Spleen (tissue), 11 donors: ENCODE results near the gene SMIM14. TPM values are rescaled to one million over a fixed set of nuclear protein-coding genes. Genes with fewer than 3 reads are reported as not detected.
"Not testable (repeated sequence)": the region's sequence is repeated elsewhere in the genome, so short reads cannot be mapped to it uniquely, and the experiment has no call there.

Experiments used
- DNase-seq: peaks from one replicate; pipeline ENCODE4 v3.0.0-alpha.2; 2020
- H3K27ac ChIP-seq, 8 donors: fragments of 200-600 bp; sonication (generic) in 7 of 8; 1 replicate in 4 of 8; 2 replicates in 4 of 8; pipeline versions ENCODE4 v1.5.0 to v1.8.0; 2016 to 2021; ENCODE audit warnings: inconsistent platforms in 4 of 8, mild to moderate bottlenecking in 4 of 8, moderate library complexity in 1 of 8
- H3K27me3 ChIP-seq, 7 donors: fragments of 200-600 bp; sonication (generic) in 6 of 7; replicated peaks in 1 of 7; 1 replicate in 4 of 7; 2 replicates in 3 of 7; pipeline versions ENCODE4 v1.5.0 to v1.8.0; 2016 to 2021; ENCODE audit warnings: inconsistent platforms in 3 of 7, mild to moderate bottlenecking in 1 of 7
- H3K36me3 ChIP-seq, 6 donors: fragments of 200-600 bp; sonication (generic) in 5 of 6; 1 replicate in 4 of 6; 2 replicates in 2 of 6; pipeline versions ENCODE4 v1.5.0 to v1.8.0; 2016 to 2021; ENCODE audit warnings: inconsistent platforms in 2 of 6
- H3K4me1 ChIP-seq, 6 donors: fragments of 200-600 bp; sonication (generic) in 5 of 6; 1 replicate in 3 of 6; 2 replicates in 3 of 6; pipeline versions ENCODE4 v1.5.0 to v1.8.0; 2016 to 2021; ENCODE audit warnings: inconsistent platforms in 3 of 6
- H3K4me3 ChIP-seq, 8 donors: fragments of 200-600 bp; sonication (generic) in 7 of 8; 1 replicate in 4 of 8; 2 replicates in 4 of 8; pipeline versions ENCODE4 v1.5.0 to v1.8.0; 2016 to 2021; ENCODE audit warnings: inconsistent platforms in 4 of 8, mild to moderate bottlenecking in 4 of 8, moderate library complexity in 2 of 8
- H3K9me3 ChIP-seq, 8 donors: fragments of 200-600 bp; sonication (generic) in 7 of 8; 1 replicate in 4 of 8; 2 replicates in 4 of 8; pipeline versions ENCODE4 v1.5.0 to v1.8.0; 2016 to 2021; ENCODE audit warnings: inconsistent platforms in 4 of 8
- POLR2A ChIP-seq, 3 donors: fragments of 450-650 bp; IDR thresholded peaks; one replicate each; pipeline ENCODE4 v1.5.1; 2017; ENCODE audit warnings: antibody characterized with exemption in 3 of 3, mild to moderate bottlenecking in 1 of 3
- POLR2AphosphoS5 ChIP-seq, 3 donors: sonication (generic); formaldehyde crosslinking; IDR thresholded peaks; one replicate each; pipeline ENCODE4 v1.5.1; 2017; ENCODE audit warnings: antibody characterized with exemption in 3 of 3
- whole genome bisulfite sequencing, 5 donors: extraction: QIAGEN DNeasy Blood & Tissue Kit in 3 of 5; methylation state at CpG; one replicate each; pipeline versions ENCODE4 v1.1.5 to v1.1.7; 2013 to 2018; 5-methylcytosine and 5-hydroxymethylcytosine counted together
- intact Hi-C: fragments of 100-400 bp; cut with DNase I; formaldehyde crosslinking; loops from one replicate; pipeline ENCODE4 v1.15.0; 2023; ENCODE audit warnings: low total_unique reads
- polyA plus RNA-seq, 3 donors: library from polyadenylated mRNA; stranded (reverse); fragments of 200-250 nt; gene quantifications; one replicate each; pipeline ENCODE4 v1.2.1, GENCODE V29; 2013
- total RNA-seq, 7 donors: library from RNA; depleted of rRNA in 3 of 7; stranded (reverse); fragments of >200 nt in 3 of 7; fragmentation: NEBNext Ultra II Directional in 4 of 7; extraction: Animal tissue kit (Norgen Biotek cat#: 25700) in 4 of 7; gene quantifications; one replicate each; pipeline versions ENCODE4 v1.1.0 to v1.2.1, GENCODE V29; 2016 to 2021
- TF ChIP-seq, protein P1 (sequence below), 11 experiments: fragments of 200-600 bp in 7 of 11; fragments of 450-650 bp in 4 of 11; sonication (generic) in 4 of 11; IDR thresholded peaks in 8 of 11; conservative IDR thresholded peaks in 3 of 11; 1 replicate in 7 of 11; 2 replicates in 4 of 11; pipeline versions ENCODE4 v1.4.0 to v1.8.0; 2016 to 2021; ENCODE audit warnings: antibody characterized with exemption in 11 of 11, inconsistent platforms in 4 of 11, mild to moderate bottlenecking in 1 of 11
- donor health status: healthy with polysubstance abuse.
- donor health status: DM: no; HTN: no; CAD: no; lungs with moderate emphysema.
- donor health status: DM: no; HTN: no; CAD: no.
- donor health status: Bipolar disorder and iron deficiency.
- donor health status: healthy.
- donor health status: DM: no; HTN: no; CAD: no.
- donor health status: DM: yes; HTN: yes; CAD: no.

SMIM14 gene
- total and polyA plus RNA-seq, 10 donors, result 33.4 to 111 (median 64.4) TPM

DNA sequence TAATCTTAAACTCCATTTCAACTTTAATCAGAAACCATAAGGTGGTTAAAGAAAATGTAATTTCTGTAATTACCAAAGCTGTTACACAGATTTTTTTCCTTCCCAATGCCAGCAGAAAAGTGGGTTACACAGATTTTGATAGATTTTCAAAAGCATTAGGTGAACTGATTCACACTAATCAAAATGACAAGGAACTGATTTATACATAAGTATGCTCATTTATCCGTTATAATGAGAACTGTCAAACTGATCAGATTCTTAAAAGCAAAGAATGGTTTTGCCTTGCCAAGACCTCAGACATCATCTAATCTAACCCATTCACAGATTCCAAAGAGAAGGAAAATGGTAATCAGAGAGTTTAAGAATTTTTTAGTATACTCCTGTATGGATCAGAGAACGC is 116.6 kb downstream of the SMIM14 start:
- intact Hi-C loops, result no loop called here
- Histone ChIP-seq H3K27ac (no peak overlapping the region), H3K9me3 (no peaks in the 10 kb centered on the region), H3K4me1 (peaks cover 0 to 15% (median 12%) of the 10 kb centered on the region in 6 donors), H3K4me3 (no peak overlapping the region), H3K36me3 (peaks cover 0 to 38% (median 8%) of the 10 kb centered on the region in 6 donors), H3K27me3 (no peaks in the 10 kb centered on the region)
- DNase-seq, result no peak
- TF ChIP-seq POLR2AphosphoS5 (IDR thresholded peaks at IDR 0.05), result no peak
- TF ChIP-seq, protein P1, sequence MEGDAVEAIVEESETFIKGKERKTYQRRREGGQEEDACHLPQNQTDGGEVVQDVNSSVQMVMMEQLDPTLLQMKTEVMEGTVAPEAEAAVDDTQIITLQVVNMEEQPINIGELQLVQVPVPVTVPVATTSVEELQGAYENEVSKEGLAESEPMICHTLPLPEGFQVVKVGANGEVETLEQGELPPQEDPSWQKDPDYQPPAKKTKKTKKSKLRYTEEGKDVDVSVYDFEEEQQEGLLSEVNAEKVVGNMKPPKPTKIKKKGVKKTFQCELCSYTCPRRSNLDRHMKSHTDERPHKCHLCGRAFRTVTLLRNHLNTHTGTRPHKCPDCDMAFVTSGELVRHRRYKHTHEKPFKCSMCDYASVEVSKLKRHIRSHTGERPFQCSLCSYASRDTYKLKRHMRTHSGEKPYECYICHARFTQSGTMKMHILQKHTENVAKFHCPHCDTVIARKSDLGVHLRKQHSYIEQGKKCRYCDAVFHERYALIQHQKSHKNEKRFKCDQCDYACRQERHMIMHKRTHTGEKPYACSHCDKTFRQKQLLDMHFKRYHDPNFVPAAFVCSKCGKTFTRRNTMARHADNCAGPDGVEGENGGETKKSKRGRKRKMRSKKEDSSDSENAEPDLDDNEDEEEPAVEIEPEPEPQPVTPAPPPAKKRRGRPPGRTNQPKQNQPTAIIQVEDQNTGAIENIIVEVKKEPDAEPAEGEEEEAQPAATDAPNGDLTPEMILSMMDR (IDR thresholded peaks at IDR 0.05 in 8 of 11, conservative IDR thresholded peaks at IDR 0.05 in 3 of 11), result no peak
- TF ChIP-seq POLR2A (IDR thresholded peaks at IDR 0.05), result no peak
- WGBS, 5 donors, result 44 to 97% (median 94%) methylated on average over 2 of the region's 2 CpGs

DNA sequence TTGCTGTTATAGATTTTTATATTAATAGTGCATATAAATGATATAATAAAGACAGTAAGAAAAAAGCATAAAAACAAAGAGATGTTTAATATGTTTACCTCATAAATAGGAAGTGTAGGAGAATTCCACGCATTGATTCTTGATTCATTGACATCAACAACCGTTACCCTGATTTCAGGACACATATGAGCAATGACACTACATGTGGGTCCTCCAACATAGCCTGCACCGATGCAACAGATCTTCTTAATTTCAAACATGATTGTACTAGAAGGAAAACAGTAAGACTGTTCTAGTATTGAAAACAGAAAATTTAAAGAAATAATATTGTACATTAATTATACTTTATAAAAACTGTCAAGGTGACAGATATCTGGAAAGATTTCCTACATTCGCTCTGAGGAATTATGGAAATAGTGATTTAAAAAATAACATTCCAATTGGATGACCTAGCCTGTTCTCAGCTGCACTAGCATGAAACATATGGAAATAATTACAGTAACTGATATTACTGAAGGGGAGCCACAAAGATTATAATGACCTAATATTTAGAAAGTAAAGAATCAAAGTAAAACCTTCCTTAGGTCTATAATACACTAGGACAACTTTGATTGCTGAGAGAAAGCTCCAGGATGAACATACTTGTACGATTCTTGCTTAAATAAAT is 117.3 kb downstream of the SMIM14 start:
- H3K4me3 ChIP-seq, result no peak overlapping the region
- no peak for TF ChIP-seq POLR2AphosphoS5 (IDR thresholded peaks at IDR 0.05)
- TF ChIP-seq, protein P1 (IDR thresholded peaks at IDR 0.05 in 8 of 11, conservative IDR thresholded peaks at IDR 0.05 in 3 of 11), result no peak
- TF ChIP-seq POLR2A (IDR thresholded peaks at IDR 0.05), result no peak
- H3K36me3 ChIP-seq, result peaks cover 0 to 43% (median 11%) of the 10 kb centered on the region in 6 donors
- H3K27ac ChIP-seq, result no peak overlapping the region
- WGBS, 5 donors, result 87 to 93% (median 88%) methylated on average over 5 of the region's 5 CpGs
- no peak for DNase-seq
- intact Hi-C loops, result no loop called here
- no peaks in the 10 kb centered on the region for H3K27me3 ChIP-seq
- H3K9me3 ChIP-seq, result no peaks in the 10 kb centered on the region
- H3K4me1 ChIP-seq, result peaks cover 0 to 9% (median 8%) of the 10 kb centered on the region in 6 donors

DNA sequence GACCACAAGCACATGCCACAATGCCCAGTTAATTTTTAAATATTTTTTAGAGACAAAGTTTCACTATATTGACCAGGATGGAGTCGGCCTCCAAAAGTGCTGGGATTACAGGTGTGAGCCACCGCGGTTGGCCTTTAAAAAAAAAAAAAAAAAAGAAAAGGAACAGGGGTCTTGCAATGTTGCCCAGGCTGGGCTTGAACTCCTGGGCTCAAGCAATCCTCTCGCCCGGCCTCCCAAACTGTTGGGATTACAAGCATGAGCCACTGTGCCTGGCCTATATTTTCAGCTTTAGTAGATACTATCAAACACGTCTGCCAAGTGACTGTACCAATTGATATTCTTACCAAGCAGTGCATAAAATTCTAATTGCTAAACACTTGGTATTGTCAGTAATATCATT is 120.2 kb downstream of the SMIM14 start:
- Histone ChIP-seq H3K4me3 (no peak overlapping the region), H3K4me1 (no peaks in the 10 kb centered on the region), H3K9me3 (no peaks in the 10 kb centered on the region), H3K27ac (no peak overlapping the region), H3K27me3 (no peaks in the 10 kb centered on the region), H3K36me3 (peaks cover 0 to 61% (median 18%) of the 10 kb centered on the region in 6 donors)
- TF ChIP-seq POLR2AphosphoS5 (IDR thresholded peaks at IDR 0.05), result no peak
- TF ChIP-seq, protein P1 (IDR thresholded peaks at IDR 0.05 in 8 of 11, conservative IDR thresholded peaks at IDR 0.05 in 3 of 11), result no peak
- no peak for TF ChIP-seq POLR2A (IDR thresholded peaks at IDR 0.05)
- WGBS, 5 donors, result 87 to 99% (median 94%) methylated on average over 6 of the region's 6 CpGs
- intact Hi-C loops, result no loop called here
- DNase-seq, result no peak

DNA sequence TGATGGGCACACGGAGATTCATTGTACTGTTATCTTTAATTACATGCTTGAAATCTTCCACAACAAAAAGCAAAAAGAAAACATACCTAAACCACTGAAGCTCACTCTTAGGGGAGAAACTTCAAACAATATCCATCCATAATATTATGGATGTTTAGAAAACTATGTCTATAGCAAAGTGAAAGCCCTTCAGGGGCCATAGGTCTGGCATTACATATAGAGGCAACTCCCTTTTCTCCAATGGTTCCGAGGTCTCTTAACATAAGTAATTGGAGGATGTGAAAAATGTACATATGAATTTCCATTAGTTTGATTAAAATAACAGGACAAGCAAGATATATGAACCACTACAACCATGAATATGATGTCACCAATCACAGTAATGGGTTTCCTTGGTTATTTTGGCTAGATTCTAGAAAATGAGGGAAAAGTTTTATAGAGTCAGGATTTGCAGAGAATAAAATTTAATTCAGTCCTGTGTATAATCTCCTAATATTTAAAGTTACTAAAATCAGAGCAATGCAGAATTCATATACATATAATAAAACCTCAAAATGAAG is 122.2 kb downstream of the SMIM14 start:
- H3K36me3 ChIP-seq, result peaks cover 0 to 81% (median 21%) of the 10 kb centered on the region in 6 donors
- H3K4me1 ChIP-seq, result no peaks in the 10 kb centered on the region
- no peak overlapping the region for H3K4me3 ChIP-seq
- no peaks in the 10 kb centered on the region for H3K27me3 ChIP-seq
- no peak overlapping the region for H3K27ac ChIP-seq
- 91 to 96% (median 94%) methylated on average over 2 of the region's 2 CpGs for WGBS, 5 donors
- intact Hi-C loops, result no loop called here
- no peak for DNase-seq
- no peaks in the 10 kb centered on the region for H3K9me3 ChIP-seq
- TF ChIP-seq POLR2A (IDR thresholded peaks at IDR 0.05) (no peak), POLR2AphosphoS5 (IDR thresholded peaks at IDR 0.05) (no peak)
- TF ChIP-seq, protein P1 (IDR thresholded peaks at IDR 0.05 in 8 of 11, conservative IDR thresholded peaks at IDR 0.05 in 3 of 11), result no peak

DNA sequence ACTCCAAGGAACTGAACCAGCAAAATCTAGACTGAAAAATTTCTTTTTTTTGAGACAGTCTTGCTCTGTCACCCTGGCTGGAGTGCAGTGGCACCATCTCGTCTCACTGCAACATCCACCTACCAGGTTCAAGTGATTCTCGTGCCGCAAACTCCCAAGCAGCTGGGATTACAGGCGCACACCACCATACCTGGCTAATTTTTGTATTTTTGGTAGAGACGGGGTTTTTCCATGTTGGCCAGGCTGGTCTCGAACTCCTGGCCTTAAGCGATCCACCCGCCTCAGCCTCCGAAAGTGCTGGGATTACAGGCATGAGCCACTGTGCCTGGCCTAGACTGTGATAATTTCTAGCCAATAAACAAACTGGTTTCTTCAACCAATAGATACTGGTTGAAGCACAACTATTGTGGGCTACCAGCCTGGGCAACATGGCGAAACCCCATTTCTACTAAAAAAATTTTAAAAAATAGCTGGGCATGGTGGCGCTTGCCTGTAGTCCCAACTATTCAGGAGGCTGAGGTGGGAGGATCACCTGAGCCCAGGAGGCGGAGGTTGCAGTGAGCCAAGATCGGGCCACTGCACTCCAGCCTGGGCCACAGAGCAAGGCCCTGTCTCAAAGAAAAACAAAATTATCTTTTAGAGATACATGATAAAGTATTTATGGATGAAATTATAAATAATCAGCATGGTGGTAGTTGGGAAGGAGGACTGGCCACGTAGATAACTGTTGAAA is 122.8 kb downstream of the SMIM14 start:
- H3K4me1 ChIP-seq, H3K9me3 ChIP-seq, H3K27me3 ChIP-seq, intact Hi-C loops, H3K27ac ChIP-seq, H3K4me3 ChIP-seq, DNase-seq: not testable (repeated sequence)
- WGBS, 5 donors, result 96 to 99% (median 98%) methylated on average over 14 of the region's 14 CpGs
- peaks cover 0 to 87% (median 22%) of the 10 kb centered on the region in 6 donors for H3K36me3 ChIP-seq
